UCSD-AML1 (cell line): Measurements from ENCODE around the gene STPG2.
A peak's percentile ranks its signal among the peaks of the same experiment; 100 is the strongest.
"Not testable (repeated sequence)": the region's sequence is repeated elsewhere in the genome, so short reads cannot be mapped to it uniquely, and the experiment has no call there.

ENCODE experiments used
- DNase-seq: peaks from one replicate; lab custom pipeline; 2025; ENCODE audit not compliant: unreplicated experiment; lab: John Stamatoyannopoulos, UW

STPG2 gene

DNA sequence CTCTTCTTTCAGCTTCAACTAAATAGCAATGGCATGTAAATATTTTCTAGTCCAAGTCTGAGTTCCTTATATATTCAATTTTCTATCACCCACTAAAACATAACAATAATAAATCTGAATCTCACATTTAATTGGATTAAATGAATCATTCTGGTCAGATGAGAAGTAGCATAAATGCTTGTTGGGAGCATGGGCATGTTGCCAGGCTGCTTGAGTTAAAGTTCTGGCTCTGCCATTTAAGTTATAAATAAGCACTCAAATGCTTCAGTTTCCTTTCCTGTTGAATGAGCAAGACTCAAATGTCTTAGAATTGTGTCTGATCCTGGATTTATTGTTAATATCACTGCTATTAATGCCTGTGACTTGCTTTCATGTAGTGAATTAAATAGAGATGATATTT lies 496.3 kb downstream of the STPG2 start:
- DNase-seq, result no peak

DNA sequence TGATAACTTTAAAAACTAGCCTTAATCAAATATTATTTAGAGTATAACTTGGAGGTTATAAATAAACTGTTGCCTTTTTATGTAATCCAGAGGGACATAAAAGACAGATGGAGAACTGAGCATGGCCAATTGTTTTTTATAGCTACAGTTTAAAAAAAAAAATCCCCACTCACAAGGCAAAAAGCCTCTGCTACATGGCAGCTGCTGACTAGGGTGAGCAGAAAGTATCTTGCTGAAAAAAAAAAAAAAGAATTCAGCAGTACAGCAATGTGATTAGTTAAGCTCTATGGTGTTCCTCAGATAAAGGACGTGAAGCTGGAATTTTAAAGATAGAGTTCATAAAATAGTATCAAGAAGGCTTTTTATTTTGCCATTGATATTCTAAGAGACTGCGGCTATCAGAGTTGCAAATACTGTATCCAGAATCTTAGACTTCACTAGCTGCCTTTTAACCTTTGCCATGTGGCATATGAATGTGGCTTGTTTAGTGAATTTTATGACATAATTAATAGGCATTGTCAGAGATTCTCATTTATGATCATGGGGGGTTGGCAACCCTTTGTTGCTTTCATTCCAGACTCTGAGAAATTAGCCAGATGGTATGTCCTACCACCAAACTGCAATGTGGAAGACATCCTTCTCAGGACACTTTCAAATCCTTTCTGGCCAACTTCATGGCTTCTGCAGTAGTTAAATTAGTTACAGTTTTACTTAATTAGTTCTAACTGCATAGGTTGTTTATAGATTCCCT lies 498.0 kb downstream of the STPG2 start:
- no peak for DNase-seq

DNA sequence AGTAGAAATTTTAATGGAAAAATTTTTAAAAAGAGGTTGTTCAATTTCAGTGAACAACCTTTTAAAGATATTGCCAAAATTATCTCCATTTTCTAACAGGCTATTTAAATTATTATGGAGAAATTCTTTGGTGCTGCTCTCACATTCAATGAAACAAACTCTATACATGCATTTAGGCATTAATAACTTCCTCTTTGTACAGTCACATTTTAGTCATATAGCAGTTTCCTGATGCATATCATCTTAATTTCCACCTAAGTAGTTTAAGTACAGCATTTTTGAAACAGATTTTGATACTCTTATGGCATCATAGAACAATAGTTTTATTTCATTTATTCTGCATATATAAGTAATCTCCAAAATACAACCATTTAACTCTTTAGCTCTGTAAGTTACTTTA lies 500.1 kb downstream of the STPG2 start:
- DNase-seq, result no peak

DNA sequence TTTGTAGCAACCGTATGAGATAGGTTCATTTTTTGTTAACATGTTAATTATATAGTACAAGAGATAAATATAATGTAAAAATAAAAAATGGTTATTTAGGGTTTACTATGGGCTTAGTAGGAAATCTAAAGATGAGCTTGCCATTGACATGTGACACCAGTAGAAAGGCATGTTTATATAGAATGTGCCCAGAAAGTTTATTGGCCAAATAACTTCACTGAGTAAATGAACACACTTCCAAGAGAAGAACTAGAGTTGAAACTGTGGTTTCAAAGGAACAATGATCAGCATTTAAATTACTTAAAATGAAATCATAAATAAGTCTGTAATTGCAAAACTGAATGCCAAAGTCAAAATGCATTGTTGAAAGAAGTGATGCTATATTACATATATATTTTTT lies 503.3 kb downstream of the STPG2 start:
- DNase-seq, result no peak

- DNase-seq, result not testable (repeated sequence)
These were observed 509.4 kb downstream of the STPG2 start for GRCh38 chr4:97633831-97634230.

DNA sequence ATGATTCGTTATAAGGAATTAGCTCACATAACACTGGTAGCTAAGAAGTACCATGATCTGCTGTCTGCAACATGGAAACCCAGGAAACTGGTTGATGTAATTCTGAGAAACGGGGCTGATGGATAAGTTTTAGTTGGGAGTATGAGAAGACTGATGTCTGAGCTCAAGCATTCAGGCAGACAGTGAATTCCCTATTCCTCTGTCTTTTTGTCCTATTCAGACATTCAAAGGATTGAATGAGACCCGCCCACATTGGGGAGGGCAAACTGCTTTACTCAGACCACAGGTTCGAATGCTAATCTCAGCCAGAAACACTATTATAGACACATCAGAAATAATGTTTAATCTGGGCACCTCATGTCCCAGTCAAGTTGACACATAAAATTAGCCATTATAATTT lies 515.5 kb downstream of the STPG2 start:
- DNase-seq, result no peak

GRCh38 chr4:97624204-97624603 lies 519.1 kb downstream of the STPG2 start:
- no peak for DNase-seq

GRCh38 chr4:97605932-97606331 lies 537.3 kb downstream of the STPG2 start:
- DNase-seq, result no peak

DNA sequence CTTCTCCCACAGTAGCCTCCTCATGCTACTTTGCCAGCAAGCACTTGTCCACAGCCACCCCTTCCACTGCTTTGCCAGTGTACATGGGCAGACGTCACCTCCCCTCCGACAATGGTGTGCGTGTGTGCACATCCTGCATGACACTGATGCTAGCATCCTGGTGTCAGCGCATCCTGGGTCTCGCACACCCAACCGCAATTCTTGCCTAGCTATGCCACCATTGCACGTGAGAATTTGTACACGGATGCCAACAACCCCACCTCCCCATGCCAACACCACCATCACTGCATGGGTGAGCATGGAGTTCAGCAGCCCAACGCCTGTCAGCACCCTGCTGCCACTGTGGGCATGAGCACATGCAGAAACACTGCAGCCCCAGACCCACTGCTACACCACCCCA lies 550.0 kb downstream of the STPG2 start:
- peak; percentile 4 for DNase-seq

DNA sequence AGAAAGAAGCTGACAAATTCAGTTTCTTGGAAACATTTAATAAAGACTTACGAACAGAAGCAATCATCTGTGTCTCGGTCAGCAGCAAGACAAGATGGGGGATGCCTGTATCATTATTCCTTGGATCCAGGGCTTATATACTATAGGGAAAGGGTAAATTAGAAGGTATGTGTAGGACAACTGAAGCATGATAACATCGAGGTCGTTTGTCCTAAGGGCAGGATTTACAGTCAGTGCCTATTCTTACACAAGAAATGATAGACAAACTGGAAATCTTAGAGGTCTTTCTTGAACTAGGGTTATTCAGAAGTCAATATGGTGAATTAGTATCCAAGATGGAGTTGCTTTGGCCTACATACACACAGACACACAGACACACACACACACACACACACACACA lies 553.0 kb downstream of the STPG2 start:
- DNase-seq, result no peak

DNA sequence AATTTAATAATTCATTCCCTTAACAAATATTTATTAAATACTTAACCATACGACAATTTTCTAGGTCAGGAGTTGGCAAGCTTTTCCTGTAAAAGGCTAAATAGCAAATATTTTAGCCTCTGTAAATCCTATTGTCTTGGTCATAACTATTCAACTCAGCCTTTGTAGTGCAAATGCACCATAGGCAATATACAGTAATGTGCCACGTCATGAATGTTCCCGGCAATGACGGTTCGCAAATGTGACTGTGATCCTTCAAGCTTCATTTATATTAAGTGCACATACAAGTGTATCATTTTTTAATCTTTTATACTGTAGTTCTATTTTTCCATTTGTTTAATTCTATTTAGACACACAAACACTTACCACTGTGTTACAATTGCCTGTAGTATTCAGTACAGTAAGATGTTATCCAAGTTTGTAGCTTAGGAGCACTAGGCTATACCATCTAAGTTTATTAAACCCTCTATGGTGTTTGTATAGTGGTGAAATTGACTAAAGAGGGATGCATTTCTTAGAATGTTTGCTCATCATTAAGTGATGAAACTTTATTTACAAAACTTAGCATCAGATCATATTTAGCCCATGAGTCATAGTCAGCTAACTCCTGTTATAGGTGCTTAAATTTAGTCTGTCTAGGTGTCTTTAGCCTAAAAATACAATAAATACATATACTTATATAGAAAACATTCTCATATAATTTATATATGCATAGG lies 553.6 kb downstream of the STPG2 start:
- no peak for DNase-seq

GRCh38 chr4:97587912-97588311 lies 555.4 kb downstream of the STPG2 start:
- DNase-seq, result no peak

- DNase-seq, result no peak
These were observed 558.0 kb downstream of the STPG2 start for GRCh38 chr4:97585274-97585673.

GRCh38 chr4:97582890-97583289 lies 560.4 kb downstream of the STPG2 start:
- DNase-seq, result no peak

DNA sequence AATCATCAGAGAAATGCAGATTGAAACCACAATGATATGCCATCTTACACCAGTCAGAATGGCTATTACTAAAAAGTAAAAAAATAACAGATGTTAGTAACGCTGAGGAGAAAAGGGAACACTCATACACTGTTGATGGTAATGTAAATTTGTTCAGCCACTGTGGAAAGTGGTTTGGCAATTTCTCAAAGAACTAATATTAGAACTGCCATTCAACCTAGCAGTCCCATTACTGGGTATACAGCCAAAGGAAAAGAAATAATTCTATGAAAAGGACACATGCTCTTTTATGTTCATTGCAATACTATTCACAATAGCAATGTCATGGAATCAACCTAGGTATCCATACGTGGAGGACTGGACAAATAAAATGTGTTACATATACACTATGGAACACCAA lies 566.3 kb downstream of the STPG2 start:
- no peak for DNase-seq

GRCh38 chr4:97560009-97560408 lies 583.3 kb downstream of the STPG2 start:
- no peak for DNase-seq

GRCh38 chr4:97558204-97558778 lies 585.0 kb downstream of the STPG2 start:
- DNase-seq, result no peak

- DNase-seq, result not testable (repeated sequence)
These were observed 592.6 kb downstream of the STPG2 start for GRCh38 chr4:97550637-97551036.

DNA sequence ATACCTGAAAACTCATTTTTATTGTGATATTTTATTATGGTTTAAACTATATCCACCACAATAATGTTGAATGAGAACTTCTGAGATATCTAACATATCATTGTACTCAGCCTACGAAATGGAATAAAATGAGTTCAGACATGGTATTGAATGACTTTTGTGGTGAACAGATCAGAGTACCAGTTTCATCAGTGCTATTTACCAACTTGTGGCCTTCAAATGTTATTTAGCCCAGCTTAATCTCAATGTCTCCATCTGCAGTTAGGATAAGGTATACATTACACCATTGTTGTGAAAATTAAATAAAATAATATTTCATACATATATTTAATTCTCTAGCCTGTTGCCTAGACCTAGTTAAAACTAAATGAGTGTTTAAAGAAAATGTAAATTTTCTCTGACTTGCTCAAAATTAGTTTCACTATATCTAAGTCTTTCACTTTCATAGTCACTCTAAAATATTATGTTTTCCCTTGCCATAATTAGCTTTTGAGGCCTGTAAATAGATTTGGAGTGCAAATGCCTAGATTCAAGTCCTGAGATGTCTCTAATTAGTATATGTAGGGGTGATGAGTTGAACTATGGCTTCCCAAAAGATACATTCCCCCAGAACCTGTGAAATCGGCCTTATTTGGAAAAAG lies 594.2 kb downstream of the STPG2 start:
- no peak for DNase-seq

DNA sequence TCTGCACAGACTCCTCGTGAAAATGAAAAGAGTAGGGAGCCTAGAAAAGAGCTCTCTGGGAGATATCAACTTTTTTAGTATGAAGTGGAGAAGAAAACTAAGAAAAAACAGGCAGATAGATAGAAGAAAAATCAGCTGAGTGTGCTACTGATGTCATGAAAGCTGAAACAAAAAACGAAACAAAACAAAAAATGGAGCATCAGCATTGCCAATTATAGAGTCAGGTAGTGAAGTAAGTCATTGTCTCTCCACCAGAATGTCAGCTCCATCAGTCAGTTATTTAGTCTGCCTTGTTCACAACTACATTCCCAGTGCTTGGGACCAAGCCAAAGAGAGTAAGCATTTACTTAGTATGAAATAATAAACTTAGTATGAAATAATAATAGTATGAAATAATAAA lies 595.1 kb downstream of the STPG2 start:
- no peak for DNase-seq

- DNase-seq, result no peak
These were observed 611.9 kb downstream of the STPG2 start for GRCh38 chr4:97531351-97531750.

DNA sequence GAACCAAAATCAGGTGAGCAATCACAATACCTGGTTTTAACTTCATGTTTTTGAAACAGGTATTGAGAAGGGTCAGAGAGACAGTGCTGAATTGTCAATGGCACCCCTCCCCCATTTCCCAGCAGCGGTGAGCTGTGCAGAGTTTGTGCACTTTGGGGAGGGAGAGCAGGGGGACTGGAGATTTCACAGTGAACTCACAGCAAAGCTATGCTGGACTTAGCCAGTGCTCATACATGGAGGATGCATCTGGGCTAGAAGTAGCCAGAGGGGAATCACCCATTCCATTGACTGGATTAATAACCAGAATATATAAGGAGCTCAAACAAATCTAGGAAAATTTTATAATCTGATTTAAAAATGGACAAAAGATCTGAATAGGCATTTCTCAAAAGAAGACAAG lies 612.6 kb downstream of the STPG2 start:
- DNase-seq, result no peak
